Type B pancreatic cell (in vitro differentiated cells): Measurements from ENCODE around the gene RTEL1. TPM values are rescaled to one million over a fixed set of nuclear protein-coding genes. Genes with fewer than 3 reads are reported as not detected.
"Not testable (repeated sequence)": the region's sequence is repeated elsewhere in the genome, so short reads cannot be mapped to it uniquely, and the experiment has no call there.

Source experiments
- DNase-seq: peaks from one replicate; pipeline ENCODE4 v3.0.0; 2021; ENCODE audit warnings: mixed read lengths; ENCODE audit not compliant: unreplicated experiment; ENCODE audit errors: extremely low spot score
- H3K27ac Mint-ChIP-seq: 2 replicates; pipeline ENCODE4 v1.8.0; 2021; ENCODE audit warnings: mild to moderate bottlenecking, mixed read lengths
- H3K27me3 Mint-ChIP-seq: 2 replicates; pipeline ENCODE4 v1.8.0; 2021; ENCODE audit warnings: mixed read lengths
- H3K36me3 Mint-ChIP-seq: 2 replicates; pipeline ENCODE4 v1.8.0; 2021; ENCODE audit warnings: mixed read lengths
- H3K4me1 Mint-ChIP-seq: one replicate; pipeline ENCODE4 v1.8.0; 2021; ENCODE audit warnings: mixed read lengths; ENCODE audit not compliant: unreplicated experiment
- H3K4me3 Mint-ChIP-seq: 2 replicates; pipeline ENCODE4 v1.8.0; 2021; ENCODE audit warnings: mild to moderate bottlenecking, mixed read lengths
- H3K9me3 Mint-ChIP-seq: 2 replicates; pipeline ENCODE4 v1.8.0; 2021; ENCODE audit warnings: mixed read lengths
- CTCF ChIP-seq: fragments of 200-600 bp; sonication (generic); conservative IDR thresholded peaks from 2 replicates; pipeline ENCODE4 v1.5.0; 2021; ENCODE audit warnings: antibody characterized with exemption, mild to moderate bottlenecking
- long read RNA-seq: library from polyadenylated mRNA; unstranded; transcript quantifications from one replicate; pipeline ENCODE4 v2.0.0, GENCODE V29; 2020
- total RNA-seq: library from RNA; stranded (reverse); gene quantifications from 2 replicates; pipeline ENCODE4 v1.2.1, GENCODE V29; 2021; ENCODE audit warnings: low replicate concordance

RTEL1 gene
- 20.7 and 39.2 TPM in 2 replicates for total RNA-seq
- long read RNA-seq, partial matches to known transcripts: 2 of 3 reads
- long read RNA-seq, other reads (novel, unspliced or antisense): 1 of 3 reads

GRCh38 chr20:63657937-63658748, at the start of gene RTEL1:
TSS of gene RTEL1 (plus strand) at chr20:63658312. CDS start at chr20:63659403, 1,091 bp downstream.
- peak; percentile 93 for DNase-seq
- H3K36me3 Mint-ChIP-seq: no peaks in the 10 kb centered on the region
- no peaks in the 10 kb centered on the region for H3K9me3 Mint-ChIP-seq
- peak within 1 kb of the TSS; percentile 99 for H3K4me3 Mint-ChIP-seq
- TF ChIP-seq CTCF: no peak
- peaks cover 26% of the 10 kb centered on the region for H3K4me1 Mint-ChIP-seq
- no peaks in the 10 kb centered on the region for H3K27me3 Mint-ChIP-seq
- H3K27ac Mint-ChIP-seq: peak within 1 kb of the TSS; percentile 92

GRCh38 chr20:63610581-63611435, 47.3 kb upstream of the RTEL1 start:
- Mint-ChIP-seq H3K4me3 (no peak overlapping the region), H3K36me3 (peaks cover 13% of the 10 kb centered on the region), H3K27me3 (no peaks in the 10 kb centered on the region), H3K27ac (no peak overlapping the region), H3K4me1 (no peaks in the 10 kb centered on the region), H3K9me3 (no peaks in the 10 kb centered on the region)
- TF ChIP-seq CTCF: no peak
- no peak for DNase-seq

- TF ChIP-seq CTCF: no peak
- no peak for DNase-seq
- no peak overlapping the region for H3K4me3 Mint-ChIP-seq
- H3K27ac Mint-ChIP-seq: no peak overlapping the region
- no peaks in the 10 kb centered on the region for H3K9me3 Mint-ChIP-seq
- H3K4me1 Mint-ChIP-seq: no peaks in the 10 kb centered on the region
- no peaks in the 10 kb centered on the region for H3K27me3 Mint-ChIP-seq
- H3K36me3 Mint-ChIP-seq: peaks cover 17% of the 10 kb centered on the region
Observed at GRCh38 chr20:63611646-63612045, 46.5 kb upstream of the RTEL1 start.

GRCh38 chr20:63612276-63612931, 45.7 kb upstream of the RTEL1 start:
- TF ChIP-seq CTCF: no peak
- Mint-ChIP-seq H3K9me3 (no peaks in the 10 kb centered on the region), H3K27ac (no peak overlapping the region), H3K4me3 (no peak overlapping the region), H3K4me1 (no peaks in the 10 kb centered on the region), H3K27me3 (no peaks in the 10 kb centered on the region), H3K36me3 (peaks cover 17% of the 10 kb centered on the region)
- DNase-seq: no peak

- not testable (repeated sequence) for H3K9me3 Mint-ChIP-seq, H3K27me3 Mint-ChIP-seq, H3K4me3 Mint-ChIP-seq, H3K27ac Mint-ChIP-seq, H3K4me1 Mint-ChIP-seq, DNase-seq
- peaks cover 17% of the 10 kb centered on the region for H3K36me3 Mint-ChIP-seq
- peak; percentile 53 for TF ChIP-seq CTCF
Observed at GRCh38 chr20:63613863-63614594, 44.1 kb upstream of the RTEL1 start.
